Stimulated activated CD4-positive, alpha-beta T cell treated with anti-CD3 and anti-CD28 coated beads, Interleukin-1b, Interleukin-23, amount 100 ng/mL, for 48 hours (primary cell): ENCODE data around the gene SMAP1.
"Not testable (repeated sequence)": the region's sequence is repeated elsewhere in the genome, so short reads cannot be mapped to it uniquely, and the experiment has no call there.

Experiments
- DNase-seq: peaks from one replicate; pipeline ENCODE4 v3.0.0-alpha.2; 2020

The SMAP1 gene

DNA sequence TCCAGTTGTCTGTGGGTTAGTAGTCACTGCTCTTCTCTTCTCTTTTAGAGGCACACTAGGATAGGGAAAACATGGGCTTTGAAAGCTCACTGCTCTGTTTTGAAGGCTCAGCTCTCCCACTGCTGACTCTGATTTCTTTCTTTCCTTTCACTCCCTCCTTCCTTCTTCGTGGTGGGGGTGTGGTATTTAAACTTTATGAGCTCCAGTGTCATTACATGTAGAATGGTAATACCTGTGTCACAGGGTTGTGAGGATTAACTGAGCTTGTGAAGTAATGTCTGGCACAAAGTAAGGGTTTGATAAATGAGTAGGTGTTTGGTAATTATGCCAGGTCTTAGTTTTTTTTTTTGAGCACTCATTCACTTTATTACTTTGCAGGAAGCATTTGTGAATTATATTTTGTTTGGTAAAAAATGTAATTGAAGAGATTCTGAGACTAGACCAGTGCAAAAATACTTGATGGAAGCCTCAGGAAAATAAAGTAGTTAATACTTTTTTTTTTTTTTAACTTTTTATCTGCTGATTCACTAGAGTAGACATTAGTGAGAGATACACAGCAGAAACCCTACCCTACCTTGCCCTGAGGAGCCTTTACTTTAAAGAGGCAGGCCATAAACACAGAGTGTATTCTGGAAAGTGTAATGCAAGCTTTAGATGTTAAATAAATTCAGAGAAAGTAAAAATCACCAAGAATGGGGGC lies 17.3 kb downstream of the SMAP1 start:
- DNase-seq = no peak

GRCh38 chr6:70685494-70686180 lies 18.0 kb downstream of the SMAP1 start:
- DNase-seq = no peak

DNA sequence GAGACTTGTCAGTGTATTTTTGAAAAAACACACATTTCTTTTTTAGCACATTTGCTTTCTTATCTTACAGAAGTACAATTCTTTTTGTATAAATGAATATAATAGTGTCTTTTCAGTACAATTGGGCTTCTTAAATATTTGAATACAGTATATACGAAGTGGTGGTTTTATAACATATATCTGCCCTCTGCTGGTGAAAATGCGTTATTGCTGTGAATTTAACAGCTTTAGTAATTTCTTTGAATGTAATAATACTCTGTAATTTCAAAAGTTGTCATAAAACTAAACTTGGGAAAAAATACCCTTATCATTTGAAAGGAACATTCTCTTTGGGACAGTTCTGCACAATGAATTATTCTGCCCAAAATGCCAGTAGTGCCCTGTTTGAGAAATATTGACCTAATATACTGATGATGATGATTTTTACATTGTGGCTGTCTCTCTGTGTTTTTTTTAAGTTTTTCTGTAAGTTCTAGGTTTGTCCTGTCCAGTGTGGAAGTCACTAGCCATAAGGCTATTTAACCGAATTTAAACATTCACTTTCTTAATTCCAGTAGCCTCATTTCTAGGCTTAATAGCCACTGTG lies 19.0 kb downstream of the SMAP1 start:
- DNase-seq = no peak

- no peak for DNase-seq
Measured at GRCh38 chr6:70693887-70694286, 26.2 kb downstream of the SMAP1 start.

DNA sequence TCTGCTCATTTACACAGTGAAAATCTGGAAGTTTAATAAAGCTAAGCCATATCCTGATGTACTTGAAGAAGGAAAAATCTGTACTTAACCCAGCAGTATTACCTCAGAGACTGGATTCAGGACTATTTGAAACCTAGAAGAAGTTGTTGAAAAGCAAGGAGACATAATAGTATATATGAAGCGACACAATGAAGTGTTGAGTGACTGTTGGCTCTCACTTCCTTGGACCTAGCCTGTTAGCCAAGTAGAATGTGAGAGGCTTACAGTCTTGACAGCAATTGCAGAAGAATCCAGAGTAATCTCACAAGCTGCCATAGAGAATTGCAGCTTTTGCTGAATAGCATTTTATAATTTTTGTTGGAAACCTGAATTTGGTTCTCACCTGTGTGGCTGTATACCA lies 26.7 kb downstream of the SMAP1 start:
- DNase-seq = no peak

DNA sequence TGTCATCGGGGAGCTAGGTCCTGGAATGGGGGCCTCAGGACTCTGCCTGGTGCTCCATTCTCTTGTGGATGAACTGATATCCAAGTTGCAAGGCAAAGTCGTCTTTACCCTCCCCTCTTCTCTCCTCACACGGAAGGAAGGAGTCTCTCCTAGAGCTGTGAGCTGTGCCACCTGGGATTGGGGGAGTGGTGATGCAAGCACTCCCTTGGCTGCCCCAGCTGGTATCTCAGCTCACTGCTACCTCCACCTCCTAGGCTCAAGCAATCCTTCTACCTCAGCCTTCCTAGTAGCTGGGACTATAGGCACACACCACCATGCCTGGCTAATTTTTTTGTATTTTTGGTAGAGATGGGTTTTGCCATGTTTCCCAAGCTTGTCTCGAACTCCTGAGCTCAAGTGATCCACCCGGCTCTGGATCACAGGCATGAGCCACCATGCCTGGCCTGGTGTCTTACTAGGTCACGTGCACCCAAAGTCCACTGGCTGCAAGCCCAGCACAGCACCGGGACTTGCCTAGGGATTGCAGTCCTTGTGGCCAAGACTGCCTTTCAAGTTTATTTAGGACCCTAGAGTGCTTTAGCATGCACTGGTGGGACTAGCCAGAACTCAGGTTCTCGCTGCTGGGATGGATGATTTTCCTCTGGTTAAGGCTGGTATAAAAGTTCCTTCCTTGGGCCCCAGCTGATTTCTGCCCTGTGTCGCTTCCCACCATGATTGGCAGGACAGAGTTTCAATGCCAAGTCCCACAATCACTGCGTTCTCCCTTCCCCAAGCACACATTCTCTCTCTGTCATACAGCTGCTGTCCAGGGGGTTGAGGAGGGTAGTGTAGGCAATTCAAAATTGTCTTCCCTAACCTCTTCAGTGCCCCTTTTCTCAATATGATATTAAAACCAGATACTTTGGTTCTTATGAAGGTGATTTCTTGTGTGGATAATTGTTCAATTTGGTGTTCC lies 33.5 kb downstream of the SMAP1 start:
- DNase-seq = no peak

DNA sequence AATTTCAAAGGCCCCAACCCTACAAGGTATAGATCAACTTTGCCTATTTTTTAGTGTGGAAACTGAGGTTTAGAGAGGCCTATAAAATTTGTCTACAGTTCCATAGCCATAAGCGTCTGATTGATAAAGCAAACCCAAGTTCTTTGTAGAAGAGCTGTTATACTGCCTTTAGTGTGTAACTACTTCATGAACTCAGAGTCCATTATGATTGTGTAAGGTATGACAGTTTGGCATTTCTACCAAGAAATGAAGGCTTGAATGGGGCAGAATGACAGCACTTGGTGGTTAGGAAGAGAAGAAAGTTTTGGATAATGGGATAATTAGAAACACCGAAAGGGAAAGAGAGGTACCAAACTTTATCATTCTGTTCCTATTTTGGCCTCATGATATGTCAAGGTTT lies 38.1 kb downstream of the SMAP1 start:
- no peak for DNase-seq

GRCh38 chr6:70706491-70707123 lies 38.9 kb downstream of the SMAP1 start:
- no peak for DNase-seq

- no peak for DNase-seq
Measured at GRCh38 chr6:70707893-70708292, 40.2 kb downstream of the SMAP1 start.

- no peak for DNase-seq
Measured at GRCh38 chr6:70708448-70708847, 40.8 kb downstream of the SMAP1 start.

DNA sequence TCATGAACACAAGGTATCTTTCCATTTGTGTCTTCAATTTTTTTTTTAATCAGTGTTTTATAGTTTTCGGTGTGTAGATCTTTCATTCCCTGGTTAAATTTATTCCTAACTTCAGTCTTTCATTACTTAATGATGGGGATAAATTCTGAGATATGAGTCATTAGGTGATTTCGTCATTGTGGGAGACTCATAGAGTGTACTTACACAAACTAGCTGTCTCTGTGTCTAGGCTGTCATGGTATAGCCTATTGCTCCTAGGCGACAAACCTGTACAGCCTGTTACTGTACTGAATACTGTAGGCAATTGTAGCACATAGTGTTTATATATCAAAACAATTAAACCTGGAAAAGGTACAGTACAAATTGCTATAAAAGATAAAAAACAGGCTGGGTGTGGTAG lies 42.1 kb downstream of the SMAP1 start:
- DNase-seq = no peak

GRCh38 chr6:70714716-70715257 lies 47.1 kb downstream of the SMAP1 start:
- DNase-seq = no peak

DNA sequence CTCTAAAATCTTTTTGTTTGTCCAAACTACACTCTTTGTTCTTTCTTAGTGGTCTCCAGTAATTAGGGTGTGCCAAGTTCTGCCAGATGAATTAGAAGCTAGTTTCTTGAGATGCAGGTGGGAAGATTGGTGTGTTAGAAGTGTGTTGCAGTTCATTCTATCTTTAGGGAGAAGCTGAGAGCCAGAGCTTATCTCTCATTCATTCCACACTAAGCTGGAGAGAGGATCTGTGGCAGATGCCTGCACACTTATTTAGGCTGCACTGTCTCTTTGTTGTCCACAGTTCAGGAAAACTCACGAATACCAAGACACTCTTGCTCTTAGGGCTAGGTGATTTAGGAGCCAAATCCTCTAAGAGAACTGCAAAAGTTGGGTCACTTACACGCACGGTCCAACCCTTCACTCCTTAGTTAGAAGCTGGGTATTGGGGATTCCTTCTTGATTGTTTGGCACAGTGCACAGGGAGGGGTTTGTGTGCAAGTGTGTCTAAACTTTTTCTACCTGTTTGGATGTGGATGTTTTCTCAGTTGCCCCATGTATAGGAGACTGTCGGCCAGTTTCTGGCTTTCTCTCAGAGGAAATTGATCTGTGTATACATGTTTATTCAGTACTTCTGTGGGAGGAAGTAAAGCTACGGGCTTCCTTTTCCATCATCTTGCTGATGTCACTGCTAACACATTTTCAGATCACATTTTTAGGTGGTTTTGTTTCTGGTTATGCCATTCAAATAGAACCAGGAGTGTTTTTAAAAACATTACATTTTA lies 49.5 kb downstream of the SMAP1 start:
- no peak for DNase-seq

DNA sequence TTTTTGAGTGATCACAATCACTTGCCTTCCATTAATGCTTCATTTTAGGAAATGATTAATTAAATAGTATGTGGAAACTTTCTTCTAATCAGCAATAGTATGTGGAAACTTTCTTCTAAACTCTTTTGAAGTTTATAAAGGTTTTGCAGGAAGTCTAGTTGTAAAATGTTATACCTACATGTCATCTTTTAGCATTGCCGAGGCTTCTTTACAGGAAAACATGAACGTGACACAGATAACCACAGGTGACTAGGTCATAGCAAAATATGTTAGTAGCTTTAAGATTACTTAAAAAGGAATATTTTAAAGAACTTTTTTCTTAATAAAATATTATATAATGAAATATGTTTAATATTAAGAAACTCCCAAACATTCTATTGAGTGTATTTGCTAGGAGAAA lies 56.8 kb downstream of the SMAP1 start:
- no peak for DNase-seq

- no peak for DNase-seq
Measured at GRCh38 chr6:70725817-70726415, 58.2 kb downstream of the SMAP1 start.

DNA sequence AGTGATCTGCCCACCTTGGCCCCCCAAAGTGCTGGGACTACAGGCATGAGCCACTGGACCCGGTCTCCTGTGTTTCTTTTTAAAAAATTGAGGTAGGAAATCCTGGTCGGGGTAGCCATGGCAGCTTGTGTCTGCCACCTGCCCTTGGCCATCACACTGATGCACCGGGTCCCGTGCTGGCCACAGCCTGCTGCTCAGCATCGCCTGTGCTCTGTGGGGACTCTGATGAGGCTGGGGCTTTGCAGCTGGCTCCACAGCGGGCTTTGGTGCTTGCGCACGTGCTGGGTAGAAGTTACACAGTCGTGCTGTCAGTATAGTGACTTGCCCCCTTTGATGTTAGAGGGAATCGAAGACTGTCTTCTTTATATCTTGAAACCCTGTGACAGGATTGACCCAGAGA lies 66.7 kb downstream of the SMAP1 start:
- no peak for DNase-seq

- no peak for DNase-seq
Measured at GRCh38 chr6:70734979-70735378, 67.3 kb downstream of the SMAP1 start.

- no peak for DNase-seq
Measured at GRCh38 chr6:70735513-70735912, 67.8 kb downstream of the SMAP1 start.

GRCh38 chr6:70738028-70738427 lies 70.3 kb downstream of the SMAP1 start:
- no peak for DNase-seq

GRCh38 chr6:70739534-70739933 lies 71.9 kb downstream of the SMAP1 start:
- DNase-seq = no peak

DNA sequence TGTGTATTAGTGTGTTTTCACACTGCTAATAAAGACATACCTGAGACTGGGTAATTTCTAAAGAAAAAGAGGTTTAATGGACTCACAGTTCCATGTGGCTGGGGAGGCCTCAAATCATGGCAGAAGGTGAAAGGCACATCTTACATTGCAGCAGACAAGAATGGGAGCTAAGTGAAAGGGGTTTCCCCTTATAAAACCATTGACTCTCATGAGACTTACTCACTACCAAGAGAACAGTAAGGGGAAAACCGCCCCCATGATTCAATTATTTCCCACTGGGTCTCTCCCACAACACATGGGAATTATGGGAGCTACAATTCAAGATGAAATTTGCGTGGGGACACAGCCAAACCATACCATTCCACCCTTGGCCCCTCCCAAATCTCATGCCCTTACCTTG lies 73.1 kb downstream of the SMAP1 start:
- not testable (repeated sequence) for DNase-seq
